ENCODE results near the gene PDGFD. TPM values are rescaled to one million over a fixed set of nuclear protein-coding genes. Genes with fewer than 3 reads are reported as not detected.

PDGFD gene
- total RNA-seq, 1 donor from 2014 or later: 8.0 TPM

DNA sequence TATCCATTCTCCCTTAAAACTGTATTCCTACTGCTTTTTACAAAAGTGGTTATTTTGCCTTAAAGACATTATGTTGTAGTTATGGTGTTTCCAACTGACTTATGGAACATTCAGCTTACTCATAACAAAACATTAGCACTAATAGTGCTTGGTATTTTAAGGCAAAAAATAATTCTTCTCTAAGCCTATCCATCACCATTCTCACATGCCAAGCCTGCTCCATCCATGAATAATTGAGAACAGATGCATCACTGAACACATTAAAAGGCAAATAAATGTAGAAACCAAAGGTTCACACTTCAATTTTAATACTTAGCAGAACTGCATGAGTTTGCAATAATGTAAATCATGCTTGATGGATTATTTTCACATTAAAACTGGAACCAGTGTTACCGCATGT, 169.9 kb downstream of the PDGFD start:
- no peaks in the 10 kb centered on the region for H3K36me3 Mint-ChIP-seq (ENCODE audit: insufficient read depth)
- no peak for TF ChIP-seq CTCF (IDR thresholded peaks at IDR 0.05; ENCODE audit: unreplicated experiment)
- H3K27ac Mint-ChIP-seq: no peak overlapping the region
- no peak for DNase-seq (ENCODE audit: low spot score, unreplicated experiment)
- no peaks in the 10 kb centered on the region for H3K4me1 Mint-ChIP-seq (ENCODE audit: low read depth)
- no peak overlapping the region for H3K4me3 Mint-ChIP-seq (ENCODE audit: low read depth)
- no peaks in the 10 kb centered on the region for H3K9me3 Mint-ChIP-seq (ENCODE audit: low read depth)
- H3K27me3 Mint-ChIP-seq: no peaks in the 10 kb centered on the region

- Mint-ChIP-seq H3K4me1 (ENCODE audit: low read depth) (no peaks in the 10 kb centered on the region), H3K27ac (no peak overlapping the region), H3K27me3 (no peaks in the 10 kb centered on the region), H3K9me3 (ENCODE audit: low read depth) (no peaks in the 10 kb centered on the region), H3K4me3 (ENCODE audit: low read depth) (no peak overlapping the region), H3K36me3 (ENCODE audit: insufficient read depth) (no peaks in the 10 kb centered on the region)
- DNase-seq (ENCODE audit: low spot score, unreplicated experiment): no peak
- TF ChIP-seq CTCF (IDR thresholded peaks at IDR 0.05; ENCODE audit: unreplicated experiment): no peak
Measured at GRCh38 chr11:103993507-103993906, 170.4 kb downstream of the PDGFD start.

DNA sequence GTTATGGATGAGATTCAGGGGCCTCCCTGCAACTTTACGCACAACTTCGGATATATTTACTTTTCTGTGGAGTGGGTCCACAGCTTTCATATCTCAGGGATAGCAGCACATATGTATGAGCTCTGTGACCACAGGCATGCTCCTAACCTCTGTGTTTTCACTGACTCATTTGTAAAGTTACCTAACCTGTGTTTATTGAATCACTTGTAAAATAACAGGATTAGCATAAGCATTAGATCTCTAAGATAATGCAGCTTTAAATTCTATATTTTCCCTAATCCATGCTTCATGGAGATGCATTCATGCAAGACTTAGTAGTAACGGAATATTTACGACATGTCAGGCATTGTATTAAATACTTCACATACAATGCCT, 175.4 kb downstream of the PDGFD start:
- H3K9me3 Mint-ChIP-seq (ENCODE audit: low read depth): peaks cover 10% of the 10 kb centered on the region
- no peaks in the 10 kb centered on the region for H3K27me3 Mint-ChIP-seq
- no peak for TF ChIP-seq CTCF (IDR thresholded peaks at IDR 0.05; ENCODE audit: unreplicated experiment)
- no peak for DNase-seq (ENCODE audit: low spot score, unreplicated experiment)
- H3K27ac Mint-ChIP-seq: no peak overlapping the region
- peaks cover 3% of the 10 kb centered on the region for H3K4me1 Mint-ChIP-seq (ENCODE audit: low read depth)
- no peaks in the 10 kb centered on the region for H3K36me3 Mint-ChIP-seq (ENCODE audit: insufficient read depth)
- H3K4me3 Mint-ChIP-seq (ENCODE audit: low read depth): no peak overlapping the region

GRCh38 chr11:103987629-103988594, 176.0 kb downstream of the PDGFD start:
- DNase-seq (ENCODE audit: low spot score, unreplicated experiment): no peak

GRCh38 chr11:103985041-103985440, 178.9 kb downstream of the PDGFD start:
- H3K36me3 Mint-ChIP-seq (ENCODE audit: insufficient read depth): no peaks in the 10 kb centered on the region

More at GRCh38 chr11:103987629-103988594, 176.0 kb downstream of the PDGFD start:
- Mint-ChIP-seq H3K36me3 (ENCODE audit: insufficient read depth) (no peaks in the 10 kb centered on the region), H3K27ac (no peak overlapping the region), H3K27me3 (no peaks in the 10 kb centered on the region), H3K4me3 (ENCODE audit: low read depth) (no peak overlapping the region), H3K9me3 (ENCODE audit: low read depth) (peaks cover 10% of the 10 kb centered on the region), H3K4me1 (ENCODE audit: low read depth) (peaks cover 3% of the 10 kb centered on the region)
- no peak for TF ChIP-seq CTCF (IDR thresholded peaks at IDR 0.05; ENCODE audit: unreplicated experiment)

More at GRCh38 chr11:103985041-103985440, 178.9 kb downstream of the PDGFD start:
- Mint-ChIP-seq H3K4me1 (ENCODE audit: low read depth) (peaks cover 3% of the 10 kb centered on the region), H3K9me3 (ENCODE audit: low read depth) (peaks cover 10% of the 10 kb centered on the region), H3K27ac (no peak overlapping the region), H3K4me3 (ENCODE audit: low read depth) (no peak overlapping the region), H3K27me3 (no peaks in the 10 kb centered on the region)
- TF ChIP-seq CTCF (IDR thresholded peaks at IDR 0.05; ENCODE audit: unreplicated experiment): no peak
- no peak for DNase-seq (ENCODE audit: low spot score, unreplicated experiment)
